GF-D8 (cell line): ENCODE measurements around the gene FUBP3.
A peak's percentile ranks its signal among the peaks of the same experiment; 100 is the strongest.

Experiments
- DNase-seq: peaks from one replicate; lab custom pipeline; 2025; lab: John Stamatoyannopoulos, UW

Gene FUBP3

DNA sequence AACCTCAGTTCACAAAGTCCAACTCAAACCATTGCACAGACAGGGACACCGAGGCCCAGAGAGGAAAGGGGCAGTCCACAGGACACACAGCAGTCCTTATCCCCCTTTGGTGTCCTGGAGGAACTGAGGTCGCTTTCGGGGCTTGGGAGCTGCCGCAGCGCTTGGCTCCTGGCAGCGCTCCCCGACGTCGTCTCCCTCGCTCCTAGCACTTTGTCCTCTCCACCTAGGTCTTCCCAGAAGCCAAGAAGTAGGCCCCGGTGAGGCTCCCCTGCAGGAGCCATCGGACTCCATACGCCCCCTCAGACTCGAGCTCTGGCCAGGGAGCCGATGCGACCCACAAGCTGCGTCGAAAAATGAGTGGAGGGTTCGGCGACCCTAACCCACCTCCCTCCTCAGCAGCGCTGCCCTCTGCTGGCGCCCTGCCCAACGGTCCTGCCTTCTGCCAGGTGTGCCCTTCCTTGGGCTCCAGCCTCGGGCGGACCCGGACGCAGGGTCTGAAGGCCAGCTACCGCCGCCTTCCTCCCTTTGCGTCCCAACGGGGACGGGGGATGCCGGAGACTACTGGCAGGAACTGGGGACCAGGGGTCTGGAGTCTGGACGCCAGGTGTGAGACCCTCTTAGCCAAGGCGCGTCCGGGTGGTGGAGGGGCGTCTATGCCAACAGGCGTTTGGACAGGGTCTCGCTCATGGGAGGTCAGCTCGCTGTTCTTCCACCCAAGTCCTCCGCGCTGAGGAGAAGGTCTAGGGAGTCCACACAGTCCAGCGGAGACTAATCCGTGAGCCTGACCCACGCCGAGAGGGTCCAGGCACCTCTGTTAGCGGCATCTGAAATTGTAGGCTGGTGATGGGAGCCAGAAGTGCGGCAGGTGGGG lies 83.0 kb downstream of the FUBP3 start:
- no peak for DNase-seq

DNA sequence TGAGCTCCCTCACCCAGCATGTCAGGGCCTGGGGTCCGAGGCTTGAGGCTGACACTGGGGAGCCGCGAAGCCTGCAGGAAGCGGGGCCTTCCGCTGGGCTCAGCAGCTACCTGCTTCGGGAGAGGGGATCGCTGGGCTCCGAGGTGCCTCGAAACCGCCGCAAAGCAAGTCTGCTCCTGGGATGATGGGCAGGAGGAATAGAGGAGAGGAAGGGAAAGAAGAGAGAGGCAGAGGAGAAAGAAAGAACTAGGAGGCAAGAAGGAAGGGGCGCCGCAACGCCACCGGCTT lies 83.5 kb downstream of the FUBP3 start:
- no peak for DNase-seq

DNA sequence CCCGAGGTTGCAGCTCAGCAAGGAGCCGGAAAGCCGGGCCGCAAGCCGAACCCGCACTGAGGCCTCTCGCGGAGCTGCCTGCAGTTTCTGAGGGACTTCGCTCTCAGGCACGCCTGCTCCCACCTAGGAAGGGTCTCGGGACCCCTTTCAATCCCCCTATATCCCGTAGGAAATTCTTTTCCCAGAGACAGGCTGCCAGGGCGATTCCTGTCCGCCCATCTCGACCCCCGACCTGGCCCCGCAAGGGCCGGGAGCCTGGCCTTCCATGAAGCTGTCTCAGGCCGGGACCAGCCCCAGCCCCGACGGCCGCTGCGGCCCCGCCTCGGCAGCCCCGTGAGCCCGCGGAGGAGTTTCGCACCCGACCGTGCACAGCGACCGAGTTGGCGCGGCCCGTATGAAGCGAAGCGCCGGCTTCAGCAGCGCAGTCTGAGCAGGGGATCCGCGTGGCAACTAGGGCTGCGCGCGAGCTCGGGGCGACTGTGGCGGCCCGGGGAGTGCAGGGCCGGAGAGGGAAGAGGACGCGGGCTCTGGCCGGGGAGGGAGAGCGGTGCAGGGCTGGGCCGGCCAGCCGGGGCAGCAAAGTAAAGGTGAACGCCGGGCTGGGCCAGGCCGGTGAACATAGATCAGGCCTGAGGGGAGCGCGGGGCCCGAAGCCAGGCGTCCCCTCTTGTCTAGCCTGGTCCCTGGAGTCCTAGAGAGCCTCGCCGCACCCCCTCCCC lies 84.0 kb downstream of the FUBP3 start:
- no peak for DNase-seq

DNA sequence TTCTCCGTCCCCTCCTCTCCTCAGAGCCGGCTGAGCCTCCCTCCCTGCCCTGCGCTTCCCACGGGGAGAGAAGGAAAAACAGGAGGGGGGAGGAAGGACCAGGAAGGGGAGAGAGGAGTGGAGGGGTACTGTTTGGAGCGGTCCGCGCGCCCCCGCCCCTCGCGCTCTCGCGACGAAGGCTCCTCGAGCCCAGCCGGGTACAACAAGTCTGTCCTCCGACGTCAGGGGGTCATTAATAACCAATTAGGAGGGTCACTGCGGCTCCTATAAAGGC lies 84.5 kb downstream of the FUBP3 start:
- DNase-seq, result no peak

DNA sequence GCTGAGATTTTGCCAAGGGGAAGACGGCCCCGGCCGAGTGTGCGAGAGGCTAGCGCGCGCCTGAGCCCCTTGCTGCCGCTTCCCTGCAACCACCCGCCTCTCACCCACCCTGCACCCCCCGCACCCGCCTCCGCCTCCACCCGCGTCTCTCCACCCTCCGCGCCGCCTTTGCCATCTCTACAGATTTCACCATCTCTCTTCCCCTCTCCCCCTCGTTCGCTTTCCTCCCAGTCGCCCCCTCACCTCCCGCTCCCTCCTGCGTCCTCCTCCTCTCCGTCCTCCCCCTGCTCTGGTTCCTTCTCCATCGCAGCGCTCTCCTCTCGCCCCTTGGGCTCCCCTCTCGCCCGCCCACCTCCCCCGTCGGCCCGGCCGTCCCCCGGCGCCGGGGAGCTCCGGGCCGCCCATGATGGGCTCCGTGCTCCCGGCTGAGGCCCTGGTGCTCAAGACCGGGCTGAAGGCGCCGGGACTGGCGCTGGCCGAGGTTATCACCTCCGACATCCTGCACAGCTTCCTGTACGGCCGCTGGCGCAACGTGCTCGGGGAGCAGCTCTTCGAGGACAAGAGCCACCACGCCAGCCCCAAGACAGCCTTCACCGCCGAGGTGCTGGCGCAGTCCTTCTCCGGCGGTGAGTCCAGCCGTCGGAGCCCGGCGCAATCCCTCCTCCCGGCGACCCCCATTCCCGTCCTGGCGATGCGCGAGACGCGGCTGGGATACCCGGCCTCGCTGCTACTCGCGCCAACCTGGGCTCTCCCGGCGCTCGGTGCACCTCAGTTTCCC lies 85.1 kb downstream of the FUBP3 start, which contains the start of gene PRDM12:
Gene PRDM12, plus strand, starts transcription at position 344 of the 778 bp plus-strand sequence. Its CDS starts 60 bp downstream, at position 404.
- no peak for DNase-seq

DNA sequence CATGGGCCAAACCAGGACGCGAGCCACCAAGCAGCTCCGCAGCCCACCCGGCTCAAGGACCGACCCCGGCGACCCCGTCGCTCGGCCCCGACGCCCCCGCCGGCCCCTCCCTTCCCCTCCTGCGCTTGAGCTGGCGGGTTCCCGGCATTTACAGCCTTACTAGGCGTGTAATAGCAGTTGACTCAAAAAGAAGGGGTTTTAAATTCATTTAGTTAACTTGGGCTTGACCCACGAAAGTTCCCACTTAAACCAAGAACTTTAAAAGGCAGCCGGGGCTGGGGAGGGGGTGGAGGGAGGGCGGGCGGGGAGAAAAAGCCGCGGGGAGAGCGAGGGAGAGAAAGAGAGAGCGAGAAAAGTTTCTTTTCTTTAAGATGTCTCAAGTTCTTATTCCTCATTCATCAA lies 85.7 kb downstream of the FUBP3 start:
- DNase-seq, result no peak

DNA sequence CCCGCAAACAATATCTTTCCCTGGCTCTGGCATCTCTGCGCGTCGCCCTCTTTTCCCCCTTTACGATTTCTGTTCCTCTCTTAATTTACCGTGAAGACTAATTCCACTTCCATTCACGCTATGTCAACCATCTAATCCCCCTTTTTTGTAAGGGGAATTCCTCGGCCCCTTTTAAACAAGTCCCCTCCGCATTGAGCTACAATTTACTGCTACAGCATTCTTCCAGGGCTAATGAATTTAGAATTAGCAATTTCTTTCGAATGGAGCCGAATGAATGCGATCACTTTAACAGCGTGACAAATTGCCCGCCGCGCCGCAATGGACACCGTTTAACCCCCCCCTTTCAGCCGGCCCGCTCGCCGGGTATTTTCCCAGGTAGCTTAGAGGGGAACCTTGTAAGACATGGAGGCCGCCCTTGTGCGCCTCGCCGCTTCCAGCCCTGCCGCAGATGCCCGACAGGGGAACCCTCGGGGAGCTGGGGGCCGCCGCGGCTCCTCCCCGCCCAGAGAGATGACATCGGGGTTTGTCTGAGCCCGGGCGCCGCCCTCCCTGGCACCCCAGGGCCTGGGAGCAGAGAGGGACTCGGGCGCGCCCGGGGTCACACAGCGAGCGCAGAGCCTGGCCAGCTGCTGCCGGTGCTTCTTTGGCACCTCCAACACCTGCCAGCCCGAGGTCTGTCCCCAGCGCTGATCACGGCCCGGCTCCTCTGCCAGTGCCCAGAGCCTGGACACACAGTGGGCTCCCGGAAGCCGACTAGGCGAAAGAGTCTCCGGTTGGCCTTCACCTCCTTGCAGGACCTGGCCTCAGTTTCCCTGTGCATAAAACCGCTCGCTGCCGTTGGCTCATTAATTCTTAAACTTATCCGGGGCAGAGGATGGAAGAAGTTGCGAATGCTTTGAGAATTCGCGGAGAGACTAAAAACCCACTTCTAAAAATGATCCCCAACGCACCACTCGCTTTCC lies 86.3 kb downstream of the FUBP3 start:
- DNase-seq, result no peak

DNA sequence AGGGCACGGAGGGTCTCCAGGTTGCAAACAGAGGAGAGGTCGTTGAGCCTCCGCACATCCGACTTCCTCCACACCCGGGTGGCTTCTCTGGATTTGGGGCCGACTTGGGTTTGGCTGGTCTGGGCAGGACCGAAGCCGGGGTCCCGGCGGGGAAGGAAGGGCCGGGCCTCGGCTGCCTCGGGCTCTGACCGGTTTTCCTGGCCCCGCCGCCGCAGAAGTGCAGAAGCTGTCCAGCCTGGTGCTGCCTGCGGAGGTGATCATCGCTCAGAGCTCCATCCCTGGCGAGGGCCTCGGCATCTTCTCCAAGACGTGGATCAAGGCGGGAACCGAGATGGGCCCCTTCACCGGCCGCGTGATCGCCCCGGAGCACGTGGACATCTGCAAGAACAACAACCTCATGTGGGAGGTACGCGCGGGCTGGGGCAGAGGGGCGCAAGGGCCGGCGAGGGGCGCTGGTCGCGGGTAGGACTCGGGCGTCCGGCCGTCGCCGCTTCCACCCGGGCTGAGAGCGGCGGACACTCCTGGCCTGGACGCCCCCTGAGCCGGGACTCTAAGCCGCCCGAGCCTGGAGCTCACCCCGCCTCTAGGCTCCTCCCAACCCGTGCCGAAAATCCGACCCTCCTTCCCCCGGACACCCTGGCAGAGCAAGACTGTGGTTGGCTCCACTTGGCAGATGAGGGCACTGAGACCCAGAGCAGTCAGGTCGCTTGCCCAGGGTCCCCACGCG lies 87.2 kb downstream of the FUBP3 start:
- DNase-seq, result no peak

DNA sequence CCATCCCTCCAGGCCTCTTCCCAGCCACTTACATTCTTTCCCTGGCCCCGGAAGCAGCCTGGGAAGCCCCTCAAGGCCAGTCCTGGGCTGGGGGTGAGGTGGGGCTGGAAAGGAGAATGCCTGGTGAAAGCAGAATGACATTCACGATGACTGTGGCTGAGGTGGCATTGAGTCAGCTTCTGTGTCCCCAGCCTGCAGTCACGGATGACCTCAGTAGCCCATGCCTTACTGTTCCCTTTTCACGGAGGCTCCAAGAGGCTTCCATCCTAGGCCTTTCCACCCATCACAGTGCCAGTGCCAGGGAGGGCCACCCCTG lies 87.7 kb downstream of the FUBP3 start:
- no peak for DNase-seq

DNA sequence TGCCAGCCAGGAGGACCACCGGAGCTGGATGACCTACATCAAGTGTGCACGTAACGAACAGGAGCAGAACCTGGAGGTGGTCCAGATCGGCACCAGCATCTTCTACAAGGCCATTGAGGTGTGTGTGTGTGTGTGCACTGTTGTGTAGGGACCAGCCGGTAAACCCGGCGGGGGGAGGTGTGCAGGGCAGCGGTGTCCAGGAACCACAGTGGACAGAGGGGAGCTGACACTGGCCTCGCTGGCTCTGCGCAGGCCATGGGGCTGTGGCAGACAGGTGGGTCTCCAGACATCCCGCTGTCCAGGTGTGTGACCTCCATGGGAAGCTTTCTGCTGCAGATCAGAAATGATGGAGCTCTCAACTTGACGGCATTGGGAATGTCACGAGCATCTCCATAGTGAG lies 88.8 kb downstream of the FUBP3 start:
- no peak for DNase-seq

DNA sequence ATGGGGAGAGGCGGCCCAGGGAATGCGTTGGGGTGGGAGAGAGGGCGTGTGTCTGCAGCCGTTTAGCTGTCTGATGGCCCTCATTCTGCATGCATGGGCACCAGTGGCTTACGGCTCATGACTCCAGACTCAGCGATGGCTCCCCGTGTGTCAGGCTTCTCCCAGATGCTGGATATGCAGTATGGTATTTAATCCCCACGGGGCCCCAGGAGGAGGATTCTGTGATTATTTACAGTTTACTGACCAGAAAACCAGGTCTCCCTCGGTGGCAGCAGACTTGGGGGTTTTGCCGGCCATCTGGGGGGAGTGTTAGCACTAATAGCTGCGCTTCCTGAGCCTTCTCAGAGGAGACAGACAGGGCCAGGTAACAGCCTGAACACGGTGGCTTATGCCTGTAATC lies 89.3 kb downstream of the FUBP3 start:
- DNase-seq, result no peak

DNA sequence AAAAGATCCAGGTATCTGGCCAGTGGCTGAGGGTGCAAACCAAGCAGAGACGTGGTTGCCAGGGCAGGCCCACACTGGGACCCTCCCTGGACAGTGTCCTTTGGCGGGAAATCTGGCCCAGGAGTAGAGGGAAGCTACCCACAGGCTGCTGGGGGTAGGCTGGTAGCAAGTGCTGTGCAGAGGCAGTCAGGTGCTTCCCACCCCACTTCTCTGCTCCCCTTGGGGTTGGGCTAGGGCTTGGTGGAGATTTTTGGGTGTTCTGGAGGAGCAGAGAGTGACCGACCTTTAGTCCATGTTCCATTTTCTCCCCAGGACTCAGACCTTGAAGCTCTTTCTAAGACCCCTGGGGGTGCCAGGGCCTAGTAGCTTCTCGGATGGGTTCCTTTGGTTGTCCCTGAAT lies 90.6 kb downstream of the FUBP3 start:
- no peak for DNase-seq

DNA sequence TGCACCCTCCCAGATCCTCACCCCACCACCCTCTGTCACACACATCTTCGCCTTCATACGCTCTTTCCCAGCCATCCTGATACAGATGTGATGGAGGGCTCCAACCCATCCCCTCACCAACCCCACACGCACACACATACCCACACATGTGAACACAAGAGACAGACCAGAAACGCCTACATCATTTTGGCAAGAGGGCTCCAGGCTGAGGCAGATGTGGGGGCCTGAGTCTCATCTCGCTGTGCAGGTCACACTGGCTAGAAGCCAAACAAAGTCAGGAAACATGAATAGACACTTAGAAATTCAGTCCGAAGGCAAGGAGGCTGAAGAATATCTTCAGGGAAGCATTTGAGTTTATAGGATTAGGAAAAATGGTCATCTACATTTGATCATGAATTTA lies 91.3 kb downstream of the FUBP3 start:
- no peak for DNase-seq

DNA sequence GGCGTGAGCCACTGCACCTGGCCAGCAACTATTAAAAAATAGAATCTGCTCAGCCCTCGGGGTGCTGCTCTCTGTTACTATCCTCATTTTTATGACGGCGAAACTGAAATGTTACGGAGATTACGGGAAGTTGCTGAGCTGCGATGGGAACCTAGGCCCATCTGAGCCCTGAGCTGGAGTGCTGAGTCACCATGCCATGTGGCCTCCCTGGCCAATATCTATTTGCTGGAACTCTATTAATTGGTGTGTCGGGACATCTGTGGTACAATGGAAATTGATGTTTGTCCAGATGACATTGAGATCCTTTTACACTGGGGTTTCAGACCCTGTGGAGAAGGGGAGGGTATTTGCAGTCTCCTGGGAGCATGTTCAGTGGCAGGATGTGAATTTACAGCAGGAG lies 93.1 kb downstream of the FUBP3 start:
- no peak for DNase-seq

DNA sequence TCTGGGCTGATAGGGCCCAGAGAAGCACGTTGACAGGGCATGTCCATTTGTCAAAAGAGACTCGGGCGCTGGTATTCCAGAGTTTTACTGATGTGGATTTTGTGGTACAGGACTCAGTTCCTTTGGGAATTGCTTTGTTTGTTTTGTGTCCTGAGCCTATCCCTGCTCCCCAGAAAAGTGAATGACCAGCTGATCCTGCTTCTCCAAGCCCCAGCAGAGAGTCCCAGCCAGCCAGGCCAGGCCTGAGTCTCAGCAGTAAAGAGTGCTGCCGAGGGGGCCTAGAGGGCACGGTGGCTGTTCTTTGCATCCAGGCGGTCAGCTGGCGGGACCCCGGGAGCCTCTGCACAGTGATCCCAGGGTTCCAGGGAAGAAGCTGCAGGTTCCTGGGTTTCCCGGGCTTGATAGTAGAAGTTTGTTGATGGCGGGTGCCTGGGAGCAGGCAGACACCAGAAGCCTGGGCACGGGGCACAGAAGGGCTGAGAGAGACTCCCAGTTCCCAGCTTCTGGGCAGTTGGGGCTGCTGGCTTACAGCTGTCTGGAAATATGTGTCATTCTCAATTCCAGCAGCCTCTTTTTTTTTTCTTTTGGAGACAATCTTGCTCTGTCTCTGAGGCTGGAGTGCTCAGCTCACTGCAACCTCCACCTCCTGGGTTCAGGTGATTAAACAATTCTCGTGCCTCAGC lies 93.7 kb downstream of the FUBP3 start:
- DNase-seq, result no peak

DNA sequence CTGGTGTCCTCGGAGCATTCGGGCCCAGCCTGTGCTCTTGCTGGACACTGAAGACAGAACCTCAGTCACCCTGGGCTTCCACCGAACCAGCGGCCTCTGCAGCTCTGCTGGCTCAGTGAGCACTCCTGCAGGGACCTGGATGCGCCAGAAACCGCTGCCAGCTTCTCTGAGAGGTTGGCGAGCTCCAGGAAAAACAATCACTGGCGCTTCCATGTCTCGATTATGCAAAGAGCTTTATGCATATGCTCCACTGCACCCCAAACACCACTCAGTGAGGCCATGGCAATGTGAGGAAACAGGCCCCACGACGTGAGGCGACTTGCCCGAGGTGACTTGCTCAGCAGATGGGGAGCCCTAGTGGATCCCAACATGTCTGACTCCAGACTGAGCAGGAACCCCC lies 96.0 kb downstream of the FUBP3 start:
- no peak for DNase-seq

DNA sequence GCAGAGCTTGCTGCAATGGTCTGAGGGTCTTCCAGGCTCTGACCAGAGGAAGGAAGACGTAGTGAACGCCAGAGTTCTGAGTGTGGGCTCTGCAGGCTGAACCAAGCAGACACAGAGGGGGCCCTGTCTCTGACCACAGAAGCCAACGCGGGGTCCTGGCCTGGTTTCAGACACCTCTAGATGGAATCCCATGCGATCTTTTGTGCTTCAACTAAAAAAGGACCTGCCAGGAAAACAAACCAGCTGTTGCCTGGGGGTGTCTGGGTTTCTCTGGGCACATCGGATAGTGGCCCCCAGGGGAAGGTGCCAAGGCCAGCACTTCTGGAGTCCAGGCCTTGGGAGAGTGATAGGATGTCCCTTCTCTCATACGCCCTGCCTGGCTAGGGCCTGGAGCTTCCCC lies 97.9 kb downstream of the FUBP3 start:
- DNase-seq, result no peak

DNA sequence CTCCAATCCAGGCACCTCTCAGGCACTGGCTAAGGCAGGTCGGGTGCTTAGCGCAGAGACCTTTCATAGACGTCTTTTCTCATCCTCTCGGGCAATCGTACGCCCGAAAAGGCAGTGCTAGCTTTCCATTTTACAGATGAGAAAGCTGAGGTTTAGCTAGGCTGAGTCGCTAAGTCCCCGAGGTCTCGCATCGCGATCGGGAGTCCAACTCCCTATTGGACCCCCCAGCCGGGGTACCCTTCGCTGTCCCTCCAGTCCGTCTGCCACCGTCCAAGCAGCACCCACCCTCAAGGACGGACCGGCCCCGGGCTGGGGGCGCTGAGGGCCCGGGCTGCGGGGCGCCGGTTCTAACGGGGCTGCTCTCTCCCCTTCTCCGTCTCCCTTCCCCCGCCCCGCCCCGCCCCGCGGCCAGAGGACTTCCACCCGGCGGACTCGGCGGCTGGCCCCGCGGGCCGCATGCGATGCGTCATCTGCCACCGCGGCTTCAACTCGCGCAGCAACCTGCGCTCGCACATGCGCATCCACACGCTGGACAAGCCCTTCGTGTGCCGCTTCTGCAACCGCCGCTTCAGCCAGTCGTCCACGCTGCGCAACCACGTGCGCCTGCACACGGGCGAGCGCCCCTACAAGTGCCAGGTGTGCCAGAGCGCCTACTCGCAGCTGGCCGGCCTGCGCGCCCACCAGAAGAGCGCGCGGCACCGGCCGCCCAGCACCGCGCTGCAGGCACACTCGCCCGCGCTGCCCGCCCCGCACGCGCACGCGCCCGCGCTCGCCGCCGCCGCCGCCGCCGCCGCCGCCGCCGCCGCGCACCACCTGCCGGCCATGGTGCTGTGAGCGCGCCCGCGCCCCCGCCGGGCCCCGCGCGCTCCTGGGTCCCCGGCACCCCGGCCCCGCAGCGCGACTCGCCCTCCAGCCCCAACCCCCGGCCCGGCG lies 101.7 kb downstream of the FUBP3 start:
- peak; percentile 49 for DNase-seq

DNA sequence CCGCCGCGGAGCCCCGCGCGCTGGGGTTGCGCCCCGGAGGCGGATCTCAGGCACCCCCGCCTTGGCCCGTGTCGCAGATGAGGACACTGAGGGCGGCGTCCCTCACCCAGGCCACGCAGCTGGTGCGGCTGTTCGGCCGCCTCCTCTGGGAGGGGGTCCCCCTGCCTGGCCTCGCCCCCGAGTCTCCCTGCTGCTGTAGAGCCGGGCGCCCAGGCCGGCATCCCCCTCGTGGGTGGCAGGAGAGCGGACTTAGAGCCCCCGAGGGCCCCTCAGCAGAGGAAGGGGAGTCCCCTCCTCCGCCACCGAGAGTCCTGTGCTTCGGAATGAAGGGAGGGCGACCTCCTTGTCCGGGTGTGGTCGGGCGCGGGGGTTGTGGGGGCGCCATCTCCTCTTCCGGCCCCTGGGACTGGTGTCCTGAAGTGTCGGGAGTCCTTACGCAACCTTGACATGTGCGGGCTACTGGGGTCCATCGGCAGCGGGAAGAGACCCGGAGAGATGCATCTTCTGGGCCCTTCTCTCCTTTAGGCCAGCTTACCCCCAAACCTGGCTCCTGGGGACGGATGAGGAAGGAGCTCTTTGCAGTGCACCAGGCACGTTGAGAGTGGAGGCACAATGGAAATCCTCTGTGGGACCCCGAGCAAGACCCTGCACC lies 102.5 kb downstream of the FUBP3 start:
- DNase-seq, result no peak
